HCT116 (cell line): Measurements from ENCODE around the gene TIGD4. TPM values are rescaled to one million over a fixed set of nuclear protein-coding genes. Genes with fewer than 3 reads are reported as not detected.

Experiments
- ATAC-seq: fragments of 200-7000 bp; cut with Tn5 transposase; 2 replicates; pipeline ENCODE4 v1.9.1; 2020; ENCODE audit warnings: mild to moderate bottlenecking, moderate library complexity
- BruUV-seq: library from RNA; stranded (reverse); fragments of 400-500 nt; replicated peaks from 2 replicates; lab custom pipeline; 2021; lab: Mats Ljungman, UMichigan
- CTCF ChIA-PET: fragments of 300-600 bp; sonication (Branson Sonifier 250); formaldehyde crosslinking; loops from one replicate; lab custom pipeline; 2021; ENCODE audit warnings: antibody characterized with exemption; lab: Charles Lee
- POLR2A ChIA-PET: fragments of 300-600, 350-600 bp; sonication (Branson Sonifier 250); formaldehyde crosslinking; loops from one replicate; lab custom pipeline; 2021; ENCODE audit warnings: antibody characterized with exemption; lab: Charles Lee
- RAD21 ChIA-PET, 2 experiments: fragments of 300-600 bp; sonication (Branson Sonifier 250); formaldehyde crosslinking; loops; one replicate each; lab custom pipeline; 2023; ENCODE audit warnings: low total read pairs in 2 of 2; ENCODE audit not compliant: uncharacterized antibody in 2 of 2, unreplicated experiment in 2 of 2, low non-redundant PET in 1 of 2; lab: Charles Lee
- DNase-seq: peaks from one replicate; pipeline ENCODE4 v3.0.0-alpha.2; 2010; ENCODE audit warnings: low read depth, low spot score
- H2AFZ ChIP-seq: fragments of 200-600 bp; shearing (Covaris generic), sonication (generic); 2 replicates; pipeline ENCODE4 v1.6.1; 2017; ENCODE audit warnings: low read depth, mixed run types, mixed read lengths, antibody characterized with exemption, low read length; ENCODE audit not compliant: poor library complexity, severe bottlenecking
- H3K27ac ChIP-seq: 2 replicates; pipeline ENCODE4 v1.5.1; 2012; ENCODE audit warnings: low read depth, low read length
- H3K27me3 ChIP-seq: fragments of 200-600 bp; sonication (generic); 2 replicates; pipeline ENCODE4 v1.6.1; 2016; ENCODE audit warnings: mixed run types, low read length, mixed read lengths; ENCODE audit not compliant: insufficient read depth
- H3K36me3 ChIP-seq, 2 experiments: fragments of 200-500 bp in 1 of 2; fragments of 200-600 bp in 1 of 2; sonication (Bioruptor generic) in 1 of 2; sonication (generic) in 1 of 2; 2 replicates each; pipeline versions ENCODE4 v1.5.1 to v1.6.1; 2014 to 2016; ENCODE audit warnings: low read length in 2 of 2, inconsistent platforms in 1 of 2, mixed read lengths in 1 of 2, mixed run types in 1 of 2; ENCODE audit not compliant: insufficient read depth in 2 of 2, control insufficient read depth in 1 of 2
- H3K4me1 ChIP-seq, 2 experiments: fragments of 200-600 bp in 1 of 2; sonication (generic) in 1 of 2; 2 replicates each; pipeline versions ENCODE4 v1.5.1 to v1.6.1; 2012 to 2017; ENCODE audit warnings: low read length in 2 of 2, inconsistent platforms in 1 of 2, mild to moderate bottlenecking in 1 of 2, mixed read lengths in 1 of 2, mixed run types in 1 of 2, moderate library complexity in 1 of 2; ENCODE audit not compliant: insufficient read depth in 2 of 2, control insufficient read depth in 1 of 2
- H3K4me2 ChIP-seq: fragments of 200-600 bp; sonication (generic); 2 replicates; pipeline ENCODE4 v1.6.1; 2017; ENCODE audit warnings: mixed run types, low read length, mixed read lengths
- H3K4me3 ChIP-seq, 2 experiments: fragments of 200-600 bp in 1 of 2; sonication (generic) in 1 of 2; replicated peaks in 1 of 2; 2 replicates each; pipeline ENCODE4 v1.5.1; 2011 to 2016; ENCODE audit warnings: low read length in 2 of 2, control low read depth in 1 of 2, low read depth in 1 of 2, mild to moderate bottlenecking in 1 of 2, mixed read lengths in 1 of 2, mixed run types in 1 of 2
- H3K79me2 ChIP-seq: fragments of 200-600 bp; sonication (generic); 2 replicates; pipeline ENCODE4 v1.6.1; 2017; ENCODE audit warnings: mild to moderate bottlenecking, mixed run types, low read length, moderate library complexity, mixed read lengths; ENCODE audit not compliant: insufficient read depth
- H3K9ac ChIP-seq: fragments of 200-600 bp; sonication (generic); 2 replicates; pipeline ENCODE4 v1.6.1; 2016; ENCODE audit warnings: low read length, mixed read lengths
- H3K9me2 ChIP-seq: fragments of 200-600 bp; sonication (generic), shearing (Covaris generic); 2 replicates; pipeline ENCODE4 v1.6.1; 2017; ENCODE audit warnings: mixed run types, mild to moderate bottlenecking, moderate library complexity; ENCODE audit not compliant: insufficient read depth
- H3K9me3 ChIP-seq, 2 experiments: fragments of 200-500 bp in 1 of 2; fragments of 200-600 bp in 1 of 2; sonication (Bioruptor generic) in 1 of 2; sonication (generic) in 1 of 2; 2 replicates each; pipeline ENCODE4 v1.6.1; 2014 to 2017; ENCODE audit warnings: low read length in 2 of 2, mixed read lengths in 2 of 2, inconsistent platforms in 1 of 2, low read depth in 1 of 2, mild to moderate bottlenecking in 1 of 2, mixed run types in 1 of 2, moderate library complexity in 1 of 2; ENCODE audit not compliant: control insufficient read depth in 1 of 2, insufficient read depth in 1 of 2
- H4K20me1 ChIP-seq: fragments of 200-600 bp; sonication (generic), shearing (Covaris generic); 2 replicates; pipeline ENCODE4 v1.6.1; 2017; ENCODE audit warnings: mixed run types, mild to moderate bottlenecking, moderate library complexity; ENCODE audit not compliant: insufficient read depth
- ATF3 ChIP-seq: IDR thresholded peaks from 2 replicates; pipeline ENCODE4 v1.6.1; 2012
- CEBPB ChIP-seq: IDR thresholded peaks from 2 replicates; pipeline ENCODE4 v1.6.1; 2012; ENCODE audit warnings: low read depth
- ELF1 ChIP-seq: IDR thresholded peaks from 2 replicates; pipeline ENCODE4 v1.6.1; 2012; ENCODE audit warnings: low read depth, borderline replicate concordance
- FOSL1 ChIP-seq: IDR thresholded peaks from 2 replicates; pipeline ENCODE4 v1.6.1; 2012; ENCODE audit warnings: low read depth
- POLR2A ChIP-seq: IDR thresholded peaks from 2 replicates; pipeline ENCODE4 v1.7.0; 2011; ENCODE audit warnings: borderline replicate concordance; ENCODE audit not compliant: insufficient read depth, insufficient read length; ENCODE audit errors: extremely low read depth
- POLR2AphosphoS5 ChIP-seq: IDR thresholded peaks from 2 replicates; pipeline ENCODE4 v1.6.1; 2011; ENCODE audit warnings: mild to moderate bottlenecking, low read depth, low read length, moderate library complexity
- RAD21 ChIP-seq: IDR thresholded peaks from 2 replicates; pipeline ENCODE4 v1.6.1; 2012; ENCODE audit warnings: low read depth, mild to moderate bottlenecking
- SIN3A ChIP-seq: IDR thresholded peaks from 2 replicates; pipeline ENCODE4 v1.6.1; 2012; ENCODE audit warnings: low read depth
- SP1 ChIP-seq: IDR thresholded peaks from 2 replicates; pipeline ENCODE4 v1.6.1; 2012; ENCODE audit warnings: low read depth
- TCF7L2 ChIP-seq: IDR thresholded peaks from 2 replicates; pipeline ENCODE4 v1.7.0; 2011; ENCODE audit warnings: borderline replicate concordance, inconsistent platforms; ENCODE audit not compliant: insufficient read depth, insufficient read length; ENCODE audit errors: extremely low read depth
- ZNF274 ChIP-seq: fragments of 200-500 bp; sonication (Bioruptor generic); IDR thresholded peaks from 2 replicates; pipeline ENCODE4 v1.6.1; 2014; ENCODE audit warnings: mild to moderate bottlenecking, low read depth, low read length, inconsistent platforms
- intact Hi-C: fragments of 100-400 bp; cut with micrococcal nuclease; formaldehyde crosslinking; loops from 2 replicates; pipeline ENCODE4 v1.10.0; 2022
- total RNA-seq: library from RNA; stranded (reverse); gene quantifications from one replicate; pipeline ENCODE4 v1.2.1, GENCODE V29; 2021; ENCODE audit not compliant: unreplicated experiment

Gene TIGD4
- total RNA-seq, 1 experiment from 2014 or later = 0.42 TPM

GRCh38 chr4:152805071-152805650 is 25.6 kb upstream of the TIGD4 start:
- ChIA-PET RAD21 (no interaction called here), POLR2A (no interaction called here)
- Histone ChIP-seq H3K9ac (no peak overlapping the region), H3K4me3 (no peak overlapping the region), H3K36me3 (no peaks in the 10 kb centered on the region), H3K27me3 (no peaks in the 10 kb centered on the region), H3K79me2 (peaks cover 85% of the 10 kb centered on the region), H3K4me2 (no peak overlapping the region), H4K20me1 (peaks cover 4% of the 10 kb centered on the region; the same call in 1 of the 2 replicates), H3K4me1 (no peaks in the 10 kb centered on the region; a peak in 1 of 4 replicates)
- no peak for ATAC-seq
- intact Hi-C loops = no loop called here
- BruUV-seq = no TSS peak
- no peak for TF ChIP-seq TCF7L2
- TF ChIP-seq ELF1 = no peak
- TF ChIP-seq ATF3 = no peak
- TF ChIP-seq, all 23 proteins: peak for 0
- CTCF ChIA-PET = interaction anchor here (0.6 kb wide), 1 partner anchor 323 kb away, joined by 3 read pairs; no protein-coding TSS in a partner anchor
- H3K27ac ChIP-seq = no peak overlapping the region
- H2AFZ ChIP-seq = no peak overlapping the region
- no peak for DNase-seq
- H3K9me2 ChIP-seq = no peaks in the 10 kb centered on the region
- no peaks in the 10 kb centered on the region for H3K9me3 ChIP-seq

GRCh38 chr4:152803541-152803940 is 24.0 kb upstream of the TIGD4 start:
- ATAC-seq = no peak
- no peaks in the 10 kb centered on the region; a peak in 1 of 4 replicates for H3K4me1 ChIP-seq
- no peaks in the 10 kb centered on the region for H3K27me3 ChIP-seq
- H3K4me2 ChIP-seq = no peak overlapping the region
- CTCF ChIA-PET = no interaction called here
- DNase-seq = no peak
- H3K79me2 ChIP-seq = peaks cover 86% of the 10 kb centered on the region
- RAD21 ChIA-PET = no interaction called here
- no peak overlapping the region for H3K4me3 ChIP-seq
- BruUV-seq = no TSS peak
- POLR2A ChIA-PET = no interaction called here
- H4K20me1 ChIP-seq = 0 out of 2 replicates have a peak, but pooled peaks cover 4% of the 10 kb centered on the region
- no peaks in the 10 kb centered on the region for H3K9me2 ChIP-seq
- H2AFZ ChIP-seq = no peak overlapping the region
- H3K9me3 ChIP-seq = no peaks in the 10 kb centered on the region
- H3K27ac ChIP-seq = no peak overlapping the region
- no peak overlapping the region for H3K9ac ChIP-seq
- no peak for TF ChIP-seq POLR2A
- TF ChIP-seq TCF7L2 = no peak
- TF ChIP-seq SP1 = no peak
- no peak for TF ChIP-seq FOSL1
- no peak for TF ChIP-seq SIN3A
- no peak for TF ChIP-seq POLR2AphosphoS5
- TF ChIP-seq ZNF274 = no peak
- no peak for TF ChIP-seq RAD21
- TF ChIP-seq CEBPB = no peak
- no peaks in the 10 kb centered on the region for H3K36me3 ChIP-seq
- intact Hi-C loops = no loop called here
